GM12878 (cell line): ENCODE data around the gene CCL14. TPM values are rescaled to one million over a fixed set of nuclear protein-coding genes. Genes with fewer than 3 reads are reported as not detected.

Experiments used
- ATAC-seq: fragments of 200-7000 bp; cut with Tn5 transposase; 3 replicates; pipeline ENCODE4 v1.9.1; 2020; ENCODE audit warnings: mild to moderate bottlenecking, moderate library complexity
- BruUV-seq: library from RNA; stranded (reverse); fragments of 400-500 nt; replicated peaks from 2 replicates; lab custom pipeline; 2021; lab: Mats Ljungman, UMichigan
- CTCF ChIA-PET: fragments of 300-600 bp; sonication (Branson Sonifier 250); formaldehyde crosslinking; extraction: SDS; loops from one replicate; lab custom pipeline; 2021; ENCODE audit warnings: inconsistent platforms; lab: Yijun Ruan, JAX
- POLR2A ChIA-PET: fragments of 350-600 bp; formaldehyde crosslinking; extraction: SDS; loops from one replicate; lab custom pipeline; 2021; ENCODE audit warnings: inconsistent platforms; lab: Charles Lee
- RAD21 ChIA-PET: fragments of 300-600 bp; sonication (Branson Sonifier 250); formaldehyde crosslinking; loops from one replicate; lab custom pipeline; 2023; ENCODE audit warnings: antibody characterized with exemption; ENCODE audit not compliant: unreplicated experiment; lab: Charles Lee
- SMC1A ChIA-PET: fragments of 300-600 bp; sonication (Branson Sonifier 250); formaldehyde crosslinking; loops from one replicate; lab custom pipeline; 2023; ENCODE audit not compliant: unreplicated experiment, uncharacterized antibody; lab: Charles Lee
- DNase-seq: peaks from one replicate; pipeline ENCODE4 v3.0.0-alpha.2; 2011; ENCODE audit warnings: low read depth, low spot score
- FAIRE-seq: peaks from 3 replicates; lab custom pipeline; 2011; peaks lifted over from hg19 to GRCh38; lab: Jason Lieb, UNC
- H2AFZ ChIP-seq: 2 replicates; pipeline ENCODE4 v1.6.0; 2011; ENCODE audit warnings: low read depth, low read length, control low read depth; ENCODE audit not compliant: control insufficient read depth
- H3K27ac ChIP-seq: 2 replicates; pipeline ENCODE4 v1.5.1; 2011; ENCODE audit warnings: control low read depth; ENCODE audit not compliant: control insufficient read depth, insufficient read depth
- H3K27me3 ChIP-seq, 2 experiments: replicated peaks in 1 of 2; 2 replicates each; pipeline versions ENCODE4 v1.6.0 to v1.6.1; 2011; ENCODE audit warnings: low read length in 1 of 2; ENCODE audit not compliant: control insufficient read depth in 2 of 2, insufficient read depth in 2 of 2
- H3K36me3 ChIP-seq, 2 experiments: 2 replicates each; pipeline ENCODE4 v1.5.1; 2011; ENCODE audit warnings: low read length in 1 of 2; ENCODE audit not compliant: control insufficient read depth in 2 of 2, insufficient read depth in 2 of 2
- H3K4me1 ChIP-seq: 2 replicates; pipeline ENCODE4 v1.6.1; 2011; ENCODE audit warnings: mild to moderate bottlenecking, low read length, moderate library complexity, mixed read lengths; ENCODE audit not compliant: control insufficient read depth, insufficient read depth
- H3K4me2 ChIP-seq: 2 replicates; pipeline ENCODE4 v1.6.0; 2011; ENCODE audit warnings: control low read depth; ENCODE audit not compliant: control insufficient read depth, insufficient read depth
- H3K4me3 ChIP-seq: fragments of 200-600 bp; sonication (generic); 2 replicates; pipeline ENCODE4 v1.5.1; 2016
- H3K79me2 ChIP-seq: 2 replicates; pipeline ENCODE4 v1.6.0; 2011; ENCODE audit warnings: low read length; ENCODE audit not compliant: control insufficient read depth, insufficient read depth
- H3K9ac ChIP-seq: 2 replicates; pipeline ENCODE4 v1.8.0; 2011; ENCODE audit warnings: low read length, control low read depth, mixed read lengths; ENCODE audit not compliant: control insufficient read depth, insufficient read depth
- H3K9me3 ChIP-seq: replicated peaks from 3 replicates; pipeline ENCODE4 v1.5.1; 2011; ENCODE audit warnings: mild to moderate bottlenecking, low read length; ENCODE audit not compliant: control insufficient read depth, insufficient read depth
- H4K20me1 ChIP-seq: 2 replicates; pipeline ENCODE4 v1.6.0; 2011; ENCODE audit not compliant: control insufficient read depth, insufficient read depth
- BCLAF1 ChIP-seq: fragments of 450-650 bp; IDR thresholded peaks from 2 replicates; pipeline ENCODE4 v1.6.1; 2017; ENCODE audit warnings: antibody characterized with exemption, mild to moderate bottlenecking, moderate library complexity
- NFXL1 ChIP-seq: fragments of 450-650 bp; IDR thresholded peaks from 2 replicates; pipeline ENCODE4 v1.6.1; 2017; ENCODE audit warnings: antibody characterized with exemption, mild to moderate bottlenecking, borderline replicate concordance
- NR2C1 ChIP-seq: fragments of 450-650 bp; IDR thresholded peaks from 2 replicates; pipeline ENCODE4 v1.6.1; 2017; ENCODE audit warnings: antibody characterized with exemption, mild to moderate bottlenecking, moderate library complexity
- NRF1 ChIP-seq: conservative IDR thresholded peaks from 2 replicates; pipeline ENCODE4 v1.6.1; 2011; ENCODE audit warnings: mild to moderate bottlenecking, low read depth, low read length, improper control_type of control experiment
- PBX3 ChIP-seq: IDR thresholded peaks from 2 replicates; pipeline ENCODE4 v1.6.1; 2011; ENCODE audit warnings: mild to moderate bottlenecking, low read depth, low read length, moderate library complexity; ENCODE audit not compliant: insufficient replicate concordance
- RAD21 ChIP-seq: IDR thresholded peaks from 2 replicates; pipeline ENCODE4 v1.6.1; 2011; ENCODE audit warnings: mild to moderate bottlenecking, low read depth, low read length, moderate library complexity; ENCODE audit not compliant: insufficient read depth
- SMAD5 ChIP-seq: IDR thresholded peaks from 2 replicates; pipeline ENCODE4 v1.6.1; 2016; ENCODE audit warnings: antibody characterized with exemption, low read depth
- SMC3 ChIP-seq: IDR thresholded peaks from 2 replicates; pipeline ENCODE4 v1.6.1; 2011; ENCODE audit warnings: low read length, improper control_type of control experiment, borderline replicate concordance
- SREBF1 ChIP-seq: IDR thresholded peaks from 2 replicates; pipeline ENCODE4 v1.6.1; 2012; ENCODE audit warnings: mild to moderate bottlenecking, low read length
- WGBS: methylation state at CpG from one replicate; pipeline ENCODE4 v1.1.6; 2016; ENCODE audit warnings: low lambda C conversion rate; ENCODE audit not compliant: insufficient replicate concordance, insufficient coverage; ENCODE audit errors: missing lambda C conversion rate; 5-methylcytosine and 5-hydroxymethylcytosine counted together
- in situ Hi-C: fragments of 300-500 bp; cut with MboI; formaldehyde crosslinking; loops from 9 replicates; pipeline ENCODE4 v1.14.3; 2018; ENCODE audit warnings: mixed read lengths
- intact Hi-C: fragments of 100-400 bp; cut with micrococcal nuclease; formaldehyde crosslinking; loops from one replicate; pipeline ENCODE4 v1.14.2; 2022; ENCODE audit not compliant: unreplicated experiment
- polyA plus RNA-seq, 11 experiments: library from polyadenylated mRNA; depleted of rRNA in 4 of 11; unstranded in 6 of 11; stranded (reverse) in 5 of 11; fragments of >200 nt; fragmentation: Nextera tagmentation in 4 of 11; fragmentation: Illumina TruSeq in 1 of 11; extraction: Ambion mirVana in 4 of 11; extraction: Trizol in 1 of 11; gene quantifications; 1 replicate in 1 of 11; 2 replicates in 10 of 11; pipeline versions ENCODE4 v1.2.1 to v1.2.3, GENCODE V29; 2011 to 2016; ENCODE audit warnings: inconsistent platforms in 2 of 11, missing spikeins in 2 of 11, low read depth in 1 of 11
- total RNA-seq, 4 experiments: library from RNA; depleted of rRNA in 3 of 4; stranded (reverse); fragments of >200 nt in 3 of 4; fragmentation: Illumina TruSeq in 1 of 4; extraction: Trizol in 1 of 4; gene quantifications; 2 replicates each; pipeline versions ENCODE4 v1.2.1 to v1.2.3, GENCODE V29; 2013 to 2021
- TF ChIP-seq, protein P1 (sequence below): fragments of 450-650 bp; IDR thresholded peaks from 2 replicates; pipeline ENCODE4 v1.6.1; 2016; ENCODE audit warnings: mild to moderate bottlenecking
- TF ChIP-seq, protein P2 (sequence below): fragments of 150-350 bp; IDR thresholded peaks from 2 replicates; pipeline ENCODE4 v1.6.1; 2014; ENCODE audit warnings: mild to moderate bottlenecking, low read depth, low read length
- TF ChIP-seq, protein P3 (sequence below): fragments of 150-350 bp; IDR thresholded peaks from 2 replicates; pipeline ENCODE4 v1.6.1; 2016; ENCODE audit warnings: low read depth, low read length

Gene CCL14
- total and polyA plus RNA-seq, 10 of the 15 experiments (the other 5 are each of a cell fraction or from before 2014, with no cell fraction given) = not detected

- BruUV-seq = no TSS peak
- no peak overlapping the region for H3K4me2 ChIP-seq
- H3K9ac ChIP-seq = no peak overlapping the region
- SMC1A ChIA-PET = interaction anchor here (0.7 to 17.2 kb wide), 13 partner anchors 9 to 744 kb away, joined by 3 to 485 read pairs (median 5); partner anchors contain the start of gene CCL15
- no peak overlapping the region for H3K4me3 ChIP-seq
- H3K27ac ChIP-seq = no peak overlapping the region
- no peak overlapping the region for H2AFZ ChIP-seq
- no peaks in the 10 kb centered on the region for H3K79me2 ChIP-seq
- in situ Hi-C loops (no loop called here), intact Hi-C loops (no loop called here)
- no peaks in the 10 kb centered on the region for H4K20me1 ChIP-seq
- RAD21 ChIA-PET = interaction anchor here (0.6 to 17.2 kb wide), 14 partner anchors 9 to 166 kb away, joined by 3 to 342 read pairs (median 4); partner anchors contain the start of gene CCL18
- no peaks in the 10 kb centered on the region for H3K27me3 ChIP-seq
- H3K9me3 ChIP-seq = no peaks in the 10 kb centered on the region; the same call in 1 of the 3 replicates
- POLR2A ChIA-PET = interaction anchor here (0.7 to 1.0 kb wide), 2 partner anchors 9 to 107 kb away, joined by 3 to 4 read pairs; no protein-coding TSS in a partner anchor
- CTCF ChIA-PET = interaction anchor here (0.5 to 19.0 kb wide), 17 partner anchors 9 to 732 kb away, joined by 3 to 622 read pairs (median 5); partner anchors contain the start of gene CCL23
- peaks cover 6% of the 10 kb centered on the region; the same call in 1 of the 2 replicates for H3K4me1 ChIP-seq
- 13% methylated on average over 4 of the region's 4 CpGs for WGBS
- ATAC-seq (peak; percentile 49), DNase-seq (no peak), FAIRE-seq (no peak)
- no peaks in the 10 kb centered on the region for H3K36me3 ChIP-seq
- TF ChIP-seq BCLAF1 (no peak), SREBF1 (no peak), NR2C1 (no peak), NRF1 (no peak), PBX3 (no peak), NFXL1 (no peak), SMC3 (peak; percentile 58; the same call in 1 of the 2 replicates), SMAD5 (no peak), RAD21 (peak; percentile 71)
- TF ChIP-seq, protein P1, sequence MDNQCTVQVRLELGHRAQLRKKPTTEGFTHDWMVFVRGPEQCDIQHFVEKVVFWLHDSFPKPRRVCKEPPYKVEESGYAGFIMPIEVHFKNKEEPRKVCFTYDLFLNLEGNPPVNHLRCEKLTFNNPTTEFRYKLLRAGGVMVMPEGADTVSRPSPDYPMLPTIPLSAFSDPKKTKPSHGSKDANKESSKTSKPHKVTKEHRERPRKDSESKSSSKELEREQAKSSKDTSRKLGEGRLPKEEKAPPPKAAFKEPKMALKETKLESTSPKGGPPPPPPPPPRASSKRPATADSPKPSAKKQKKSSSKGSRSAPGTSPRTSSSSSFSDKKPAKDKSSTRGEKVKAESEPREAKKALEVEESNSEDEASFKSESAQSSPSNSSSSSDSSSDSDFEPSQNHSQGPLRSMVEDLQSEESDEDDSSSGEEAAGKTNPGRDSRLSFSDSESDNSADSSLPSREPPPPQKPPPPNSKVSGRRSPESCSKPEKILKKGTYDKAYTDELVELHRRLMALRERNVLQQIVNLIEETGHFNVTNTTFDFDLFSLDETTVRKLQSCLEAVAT = no peak
- TF ChIP-seq, protein P2, sequence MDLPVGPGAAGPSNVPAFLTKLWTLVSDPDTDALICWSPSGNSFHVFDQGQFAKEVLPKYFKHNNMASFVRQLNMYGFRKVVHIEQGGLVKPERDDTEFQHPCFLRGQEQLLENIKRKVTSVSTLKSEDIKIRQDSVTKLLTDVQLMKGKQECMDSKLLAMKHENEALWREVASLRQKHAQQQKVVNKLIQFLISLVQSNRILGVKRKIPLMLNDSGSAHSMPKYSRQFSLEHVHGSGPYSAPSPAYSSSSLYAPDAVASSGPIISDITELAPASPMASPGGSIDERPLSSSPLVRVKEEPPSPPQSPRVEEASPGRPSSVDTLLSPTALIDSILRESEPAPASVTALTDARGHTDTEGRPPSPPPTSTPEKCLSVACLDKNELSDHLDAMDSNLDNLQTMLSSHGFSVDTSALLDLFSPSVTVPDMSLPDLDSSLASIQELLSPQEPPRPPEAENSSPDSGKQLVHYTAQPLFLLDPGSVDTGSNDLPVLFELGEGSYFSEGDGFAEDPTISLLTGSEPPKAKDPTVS = no peak
- TF ChIP-seq, protein P3, sequence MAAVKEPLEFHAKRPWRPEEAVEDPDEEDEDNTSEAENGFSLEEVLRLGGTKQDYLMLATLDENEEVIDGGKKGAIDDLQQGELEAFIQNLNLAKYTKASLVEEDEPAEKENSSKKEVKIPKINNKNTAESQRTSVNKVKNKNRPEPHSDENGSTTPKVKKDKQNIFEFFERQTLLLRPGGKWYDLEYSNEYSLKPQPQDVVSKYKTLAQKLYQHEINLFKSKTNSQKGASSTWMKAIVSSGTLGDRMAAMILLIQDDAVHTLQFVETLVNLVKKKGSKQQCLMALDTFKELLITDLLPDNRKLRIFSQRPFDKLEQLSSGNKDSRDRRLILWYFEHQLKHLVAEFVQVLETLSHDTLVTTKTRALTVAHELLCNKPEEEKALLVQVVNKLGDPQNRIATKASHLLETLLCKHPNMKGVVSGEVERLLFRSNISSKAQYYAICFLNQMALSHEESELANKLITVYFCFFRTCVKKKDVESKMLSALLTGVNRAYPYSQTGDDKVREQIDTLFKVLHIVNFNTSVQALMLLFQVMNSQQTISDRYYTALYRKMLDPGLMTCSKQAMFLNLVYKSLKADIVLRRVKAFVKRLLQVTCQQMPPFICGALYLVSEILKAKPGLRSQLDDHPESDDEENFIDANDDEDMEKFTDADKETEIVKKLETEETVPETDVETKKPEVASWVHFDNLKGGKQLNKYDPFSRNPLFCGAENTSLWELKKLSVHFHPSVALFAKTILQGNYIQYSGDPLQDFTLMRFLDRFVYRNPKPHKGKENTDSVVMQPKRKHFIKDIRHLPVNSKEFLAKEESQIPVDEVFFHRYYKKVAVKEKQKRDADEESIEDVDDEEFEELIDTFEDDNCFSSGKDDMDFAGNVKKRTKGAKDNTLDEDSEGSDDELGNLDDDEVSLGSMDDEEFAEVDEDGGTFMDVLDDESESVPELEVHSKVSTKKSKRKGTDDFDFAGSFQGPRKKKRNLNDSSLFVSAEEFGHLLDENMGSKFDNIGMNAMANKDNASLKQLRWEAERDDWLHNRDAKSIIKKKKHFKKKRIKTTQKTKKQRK = no peak
Measured at GRCh38 chr17:35981908-35982330, 4.6 kb downstream of the CCL14 start.
